HepG2 (cell line): ENCODE data around the gene ATP6V1G2. TPM values are rescaled to one million over a fixed set of nuclear protein-coding genes. Genes with fewer than 3 reads are reported as not detected.

ENCODE experiments used
- CREB1 ChIP-seq, 2 experiments: fragments of 450-650 bp in 1 of 2; IDR thresholded peaks; 2 replicates each; pipeline ENCODE4 v1.6.1; 2016 to 2017; ENCODE audit warnings: control low read depth in 1 of 2, mild to moderate bottlenecking in 1 of 2, missing compliant biosample characterization in 1 of 2, missing genetic modification characterization in 1 of 2
- E2F2 ChIP-seq: sonication (generic); formaldehyde crosslinking; IDR thresholded peaks from 2 replicates; pipeline ENCODE4 v1.4.0; 2020; ENCODE audit warnings: missing genetic modification reagents, borderline replicate concordance
- HDAC2 ChIP-seq: sonication (generic); formaldehyde crosslinking; IDR thresholded peaks from 2 replicates; pipeline ENCODE4 v1.4.0; 2020; ENCODE audit warnings: missing genetic modification reagents
- HNF4G ChIP-seq, 2 experiments: sonication (generic) in 1 of 2; formaldehyde crosslinking in 1 of 2; IDR thresholded peaks; 2 replicates each; pipeline versions ENCODE4 v1.4.0 to v1.6.1; 2011 to 2020; ENCODE audit warnings: borderline replicate concordance in 2 of 2, low read depth in 2 of 2, mild to moderate bottlenecking in 2 of 2, low read length in 1 of 2, missing genetic modification reagents in 1 of 2, moderate library complexity in 1 of 2
- IRF9 ChIP-seq: sonication (generic); formaldehyde crosslinking; IDR thresholded peaks from 2 replicates; pipeline ENCODE4 v1.8.0; 2022; ENCODE audit warnings: missing genetic modification reagents, mild to moderate bottlenecking, borderline replicate concordance
- NCOA2 ChIP-seq: sonication (generic); formaldehyde crosslinking; IDR thresholded peaks from 2 replicates; pipeline ENCODE4 v1.8.0; 2022; ENCODE audit warnings: inconsistent platforms
- POLR2G ChIP-seq: fragments of 200-400 bp; formaldehyde crosslinking; IDR thresholded peaks from 2 replicates; pipeline ENCODE4 v1.6.1; 2018; ENCODE audit warnings: mild to moderate bottlenecking, low read depth, low read length, moderate library complexity
- RFX3 ChIP-seq: IDR thresholded peaks from 2 replicates; pipeline ENCODE4 v1.6.1; 2016; ENCODE audit warnings: missing biosample characterization, missing genetic modification reagents
- SOX6 ChIP-seq, 2 experiments: fragments of 450-650 bp in 1 of 2; sonication (generic) in 1 of 2; formaldehyde crosslinking in 1 of 2; IDR thresholded peaks; 2 replicates each; pipeline versions ENCODE4 v1.4.0 to v1.6.1; 2017 to 2020; ENCODE audit warnings: antibody characterized with exemption in 1 of 2, mild to moderate bottlenecking in 1 of 2, missing genetic modification reagents in 1 of 2
- SPEN ChIP-seq: sonication (generic); formaldehyde crosslinking; IDR thresholded peaks from 2 replicates; pipeline ENCODE4 v1.5.1; 2020; ENCODE audit warnings: low read depth, mild to moderate bottlenecking, missing genetic modification reagents
- SUZ12 ChIP-seq: fragments of 150-350 bp; IDR thresholded peaks from 2 replicates; pipeline ENCODE4 v1.6.1; 2014; ENCODE audit warnings: low read depth, low read length
- U2AF1 ChIP-seq: fragments of 200-400 bp; formaldehyde crosslinking; optimal IDR thresholded peaks from 2 replicates; pipeline ENCODE3; 2017; ENCODE audit warnings: mild to moderate bottlenecking, low read depth, low read length
- YEATS2 ChIP-seq: sonication (generic); formaldehyde crosslinking; IDR thresholded peaks from 2 replicates; pipeline ENCODE4 v1.4.0; 2020; ENCODE audit warnings: missing genetic modification reagents, borderline replicate concordance
- ZBTB38 ChIP-seq: sonication (generic); formaldehyde crosslinking; IDR thresholded peaks from 2 replicates; pipeline ENCODE4 v1.5.1; 2020; ENCODE audit warnings: mild to moderate bottlenecking, missing genetic modification reagents
- ZNF33B ChIP-seq: sonication (generic); formaldehyde crosslinking; IDR thresholded peaks from 2 replicates; pipeline ENCODE4 v1.5.1; 2020; ENCODE audit warnings: mild to moderate bottlenecking, missing genetic modification reagents
- ZNF772 ChIP-seq: sonication (generic); formaldehyde crosslinking; IDR thresholded peaks from 2 replicates; pipeline ENCODE4 v1.5.0; 2020; ENCODE audit warnings: mild to moderate bottlenecking, missing genetic modification reagents
- ZNF878 ChIP-seq: sonication (generic); formaldehyde crosslinking; IDR thresholded peaks from 2 replicates; pipeline ENCODE4 v1.8.1; 2023; ENCODE audit warnings: mild to moderate bottlenecking, missing genetic modification reagents, moderate library complexity
- polyA plus RNA-seq, 8 experiments: library from polyadenylated mRNA; depleted of rRNA in 3 of 8; stranded (reverse) in 7 of 8; unstranded in 1 of 8; fragments of >200 nt; fragmentation: Illumina TruSeq in 4 of 8; extraction: Trizol in 4 of 8; gene quantifications; 2 replicates each; pipeline versions ENCODE4 v1.2.1 to v1.2.3, GENCODE V29; 2011 to 2016; ENCODE audit warnings: low read depth in 4 of 8, missing spikeins in 1 of 8, mixed read lengths in 1 of 8; ENCODE audit not compliant: insufficient read depth in 1 of 8
- total RNA-seq, 5 experiments: library from RNA; depleted of rRNA; stranded (reverse); fragments of >200 nt; fragmentation: Illumina TruSeq; extraction: Trizol; gene quantifications; 2 replicates each; pipeline ENCODE4 v1.2.3, GENCODE V29; 2016; ENCODE audit warnings: low read depth in 1 of 5
- TF ChIP-seq, protein P1 (sequence below): IDR thresholded peaks from 2 replicates; pipeline ENCODE4 v1.6.1; 2016; ENCODE audit warnings: low read depth
- TF ChIP-seq, protein P2 (sequence below): sonication (generic); formaldehyde crosslinking; IDR thresholded peaks from 2 replicates; pipeline ENCODE4 v1.5.0; 2020; ENCODE audit warnings: mild to moderate bottlenecking, missing genetic modification reagents

The ATP6V1G2 gene
- total and polyA plus RNA-seq, 2 of the 13 experiments (the other 11 are each of a cell fraction or from before 2014, with no cell fraction given) = 0.27 to 0.83 TPM

GRCh38 chr6:31546958-31547726 is 734 bp upstream of the ATP6V1G2 start, which contains the start of gene NFKBIL1 (continued):
- TF ChIP-seq E2F2 (CRISPR knock-in tag) (no peak), SPEN (CRISPR knock-in tag) (peak; percentile 99), IRF9 (CRISPR knock-in tag) (peak; percentile 69), SUZ12 (no peak), YEATS2 (peak; percentile 98), HNF4G (IDR thresholded peaks at IDR 0.05; ENCODE audit: borderline replicate concordance, low read depth, low read length) (no peak), HNF4G (CRISPR knock-in tag; IDR thresholded peaks at IDR 0.05; ENCODE audit: borderline replicate concordance, low read depth) (no peak), U2AF1 (peak; percentile 27), ZNF772 (CRISPR knock-in tag) (peak; percentile 63; the same call in 1 of the 2 replicates), ZNF33B (CRISPR knock-in tag) (no peak), NCOA2 (CRISPR knock-in tag) (0 out of 2 replicates have a peak, but pooled peaks have one; percentile 21), HDAC2 (peak; percentile 74), ZNF878 (CRISPR knock-in tag) (peak; percentile 37; the same call in 1 of the 2 replicates), ZBTB38 (CRISPR knock-in tag) (peak; percentile 39; the same call in 1 of the 2 replicates), CREB1 (IDR thresholded peaks at IDR 0.05) (peak; percentile 79), CREB1 (CRISPR knock-in tag; IDR thresholded peaks at IDR 0.05) (peak; percentile 97), SOX6 (IDR thresholded peaks at IDR 0.05) (no peak), SOX6 (CRISPR knock-in tag; IDR thresholded peaks at IDR 0.05) (peak; percentile 40), RFX3 (CRISPR knock-in tag) (no peak; the same call in 1 of the 2 replicates), POLR2G (peak; percentile 79)
- TF ChIP-seq, protein P1, sequence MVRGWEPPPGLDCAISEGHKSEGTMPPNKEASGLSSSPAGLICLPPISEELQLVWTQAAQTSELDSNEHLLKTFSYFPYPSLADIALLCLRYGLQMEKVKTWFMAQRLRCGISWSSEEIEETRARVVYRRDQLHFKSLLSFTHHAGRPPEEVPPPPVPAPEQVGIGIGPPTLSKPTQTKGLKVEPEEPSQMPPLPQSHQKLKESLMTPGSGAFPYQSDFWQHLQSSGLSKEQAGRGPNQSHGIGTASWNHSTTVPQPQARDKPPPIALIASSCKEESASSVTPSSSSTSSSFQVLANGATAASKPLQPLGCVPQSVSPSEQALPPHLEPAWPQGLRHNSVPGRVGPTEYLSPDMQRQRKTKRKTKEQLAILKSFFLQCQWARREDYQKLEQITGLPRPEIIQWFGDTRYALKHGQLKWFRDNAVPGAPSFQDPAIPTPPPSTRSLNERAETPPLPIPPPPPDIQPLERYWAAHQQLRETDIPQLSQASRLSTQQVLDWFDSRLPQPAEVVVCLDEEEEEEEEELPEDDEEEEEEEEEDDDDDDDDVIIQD (CRISPR knock-in tag) = peak; percentile 67; the same call in 1 of the 2 replicates
- TF ChIP-seq, protein P2, sequence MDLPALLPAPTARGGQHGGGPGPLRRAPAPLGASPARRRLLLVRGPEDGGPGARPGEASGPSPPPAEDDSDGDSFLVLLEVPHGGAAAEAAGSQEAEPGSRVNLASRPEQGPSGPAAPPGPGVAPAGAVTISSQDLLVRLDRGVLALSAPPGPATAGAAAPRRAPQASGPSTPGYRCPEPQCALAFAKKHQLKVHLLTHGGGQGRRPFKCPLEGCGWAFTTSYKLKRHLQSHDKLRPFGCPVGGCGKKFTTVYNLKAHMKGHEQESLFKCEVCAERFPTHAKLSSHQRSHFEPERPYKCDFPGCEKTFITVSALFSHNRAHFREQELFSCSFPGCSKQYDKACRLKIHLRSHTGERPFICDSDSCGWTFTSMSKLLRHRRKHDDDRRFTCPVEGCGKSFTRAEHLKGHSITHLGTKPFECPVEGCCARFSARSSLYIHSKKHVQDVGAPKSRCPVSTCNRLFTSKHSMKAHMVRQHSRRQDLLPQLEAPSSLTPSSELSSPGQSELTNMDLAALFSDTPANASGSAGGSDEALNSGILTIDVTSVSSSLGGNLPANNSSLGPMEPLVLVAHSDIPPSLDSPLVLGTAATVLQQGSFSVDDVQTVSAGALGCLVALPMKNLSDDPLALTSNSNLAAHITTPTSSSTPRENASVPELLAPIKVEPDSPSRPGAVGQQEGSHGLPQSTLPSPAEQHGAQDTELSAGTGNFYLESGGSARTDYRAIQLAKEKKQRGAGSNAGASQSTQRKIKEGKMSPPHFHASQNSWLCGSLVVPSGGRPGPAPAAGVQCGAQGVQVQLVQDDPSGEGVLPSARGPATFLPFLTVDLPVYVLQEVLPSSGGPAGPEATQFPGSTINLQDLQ (CRISPR knock-in tag) = no peak
